Prostate gland (tissue), 2 donors: ENCODE measurements around the gene NAP1L4.

Experiments used
- CTCF ChIP-seq, 4 experiments: fragments of 200-600 bp in 2 of 4; fragments of 450-650 bp in 2 of 4; sonication (generic) in 2 of 4; IDR thresholded peaks; 1 replicate in 3 of 4; 2 replicates in 1 of 4; pipeline ENCODE4 v1.5.1; 2016 to 2019; ENCODE audit warnings: antibody characterized with exemption in 4 of 4, mild to moderate bottlenecking in 2 of 4, moderate library complexity in 2 of 4
- POLR2A ChIP-seq: fragments of 450-650 bp; IDR thresholded peaks from one replicate; pipeline ENCODE4 v1.6.1; 2016; ENCODE audit warnings: antibody characterized with exemption, mild to moderate bottlenecking
- POLR2AphosphoS5 ChIP-seq: sonication (generic); formaldehyde crosslinking; IDR thresholded peaks from one replicate; pipeline ENCODE4 v1.6.1; 2017; ENCODE audit warnings: antibody characterized with exemption

- TF ChIP-seq CTCF (IDR thresholded peaks at IDR 0.05) (no peak), POLR2AphosphoS5 (no peak), POLR2A (no peak)
Observed at GRCh38 chr11:2919188-2919587, 72.9 kb downstream of the NAP1L4 start.
